ENCODE results near the gene TMEM235.

Gene TMEM235

DNA sequence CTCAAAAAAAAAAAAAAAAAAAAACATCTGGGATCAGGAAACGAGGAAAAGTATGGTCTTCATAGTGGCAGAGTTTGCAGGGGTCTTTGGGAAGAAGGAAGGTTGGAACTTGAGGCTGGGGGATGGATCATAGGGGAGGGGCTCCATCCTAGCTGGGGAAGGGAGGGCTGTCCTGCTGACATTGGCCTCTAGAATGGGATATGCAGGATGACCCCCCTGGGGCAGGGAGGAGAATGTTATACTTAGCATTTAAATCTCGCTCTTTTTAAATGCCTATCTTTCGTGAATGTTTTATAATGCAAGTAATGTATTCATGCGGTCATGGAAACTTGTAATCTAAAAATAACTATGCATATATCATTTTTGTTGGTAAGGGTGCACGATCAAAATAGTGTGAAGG lies 33.2 kb downstream of the TMEM235 start:
- DNase-seq (ENCODE audit: low spot score) (no peak), ATAC-seq (ENCODE audit: low read depth) (no peak)
- Histone ChIP-seq H3K27me3 (ENCODE audit: insufficient read depth, poor library complexity, severe bottlenecking) (no peaks in the 10 kb centered on the region), H3K27ac (ENCODE audit: poor library complexity, severe bottlenecking) (no peak overlapping the region), H3K4me1 (ENCODE audit: insufficient read depth, poor library complexity, severe bottlenecking) (no peaks in the 10 kb centered on the region), H3K9me3 (ENCODE audit: severe bottlenecking) (no peaks in the 10 kb centered on the region), H3K4me3 (ENCODE audit: severe bottlenecking) (no peak overlapping the region), H3K36me3 (ENCODE audit: low read depth) (no peaks in the 10 kb centered on the region)
- no peak for TF ChIP-seq CTCF (IDR thresholded peaks at IDR 0.05; ENCODE audit: poor library complexity, severe bottlenecking)

DNA sequence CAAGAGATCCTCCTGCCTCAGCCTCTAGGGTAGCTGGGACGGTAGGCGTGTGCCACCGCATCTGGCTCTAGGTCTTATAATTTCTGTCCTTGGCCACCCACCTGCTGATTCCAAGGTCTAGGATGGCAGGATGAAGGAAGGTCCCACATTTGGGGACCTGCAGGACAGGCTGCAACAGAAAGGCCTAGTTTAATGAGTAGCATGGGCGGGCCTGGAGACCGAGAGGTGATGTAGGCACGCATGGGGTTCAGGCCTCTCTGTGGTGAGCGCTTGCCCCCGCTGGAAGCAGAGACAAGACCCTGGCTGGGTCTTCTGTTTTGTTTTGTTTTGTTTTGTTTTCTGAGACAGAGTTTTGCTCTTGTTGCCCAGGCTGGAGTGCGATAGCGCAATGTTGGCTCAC lies 33.7 kb downstream of the TMEM235 start:
- no peak for TF ChIP-seq CTCF (IDR thresholded peaks at IDR 0.05; ENCODE audit: poor library complexity, severe bottlenecking)
- H3K27ac ChIP-seq (ENCODE audit: poor library complexity, severe bottlenecking) = no peak overlapping the region
- no peak for ATAC-seq (ENCODE audit: low read depth)

DNA sequence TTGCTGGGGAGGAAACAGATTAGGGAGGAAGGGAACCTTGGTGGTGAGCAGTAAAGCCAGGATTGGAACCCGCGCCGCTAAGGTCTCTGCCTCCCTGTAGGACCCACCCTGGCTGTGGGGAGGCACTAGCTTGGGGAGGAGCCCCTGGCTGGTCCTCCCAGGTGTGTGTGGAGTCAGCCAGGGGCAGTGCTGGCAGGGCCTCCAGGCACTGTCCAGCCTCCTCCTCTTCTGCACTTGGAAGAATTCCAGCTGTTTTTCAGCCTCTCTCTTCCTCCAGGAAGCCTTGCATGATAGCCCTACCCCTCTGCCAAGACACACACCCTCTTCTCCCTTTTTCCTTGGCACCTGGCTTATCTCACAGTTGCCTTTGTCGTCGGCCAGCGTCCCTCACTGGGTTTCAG lies 34.8 kb downstream of the TMEM235 start:
- no peak for TF ChIP-seq CTCF (IDR thresholded peaks at IDR 0.05; ENCODE audit: poor library complexity, severe bottlenecking)
- Histone ChIP-seq H3K36me3 (ENCODE audit: low read depth) (no peaks in the 10 kb centered on the region), H3K27ac (ENCODE audit: poor library complexity, severe bottlenecking) (no peak overlapping the region), H3K27me3 (ENCODE audit: insufficient read depth, poor library complexity, severe bottlenecking) (no peaks in the 10 kb centered on the region), H3K4me3 (ENCODE audit: severe bottlenecking) (no peak overlapping the region), H3K4me1 (ENCODE audit: insufficient read depth, poor library complexity, severe bottlenecking) (no peaks in the 10 kb centered on the region), H3K9me3 (ENCODE audit: severe bottlenecking) (no peaks in the 10 kb centered on the region)
- ATAC-seq (ENCODE audit: low read depth) (no peak), DNase-seq (ENCODE audit: low spot score) (no peak)

More for the DNA sequence above, 33.7 kb downstream of the TMEM235 start:
- no peaks in the 10 kb centered on the region for H3K4me1 ChIP-seq (ENCODE audit: insufficient read depth, poor library complexity, severe bottlenecking)
- H3K4me3 ChIP-seq (ENCODE audit: severe bottlenecking) = no peak overlapping the region
- H3K9me3 ChIP-seq (ENCODE audit: severe bottlenecking) = no peaks in the 10 kb centered on the region
- no peaks in the 10 kb centered on the region for H3K36me3 ChIP-seq (ENCODE audit: low read depth)
- no peak for DNase-seq (ENCODE audit: low spot score)
- H3K27me3 ChIP-seq (ENCODE audit: insufficient read depth, poor library complexity, severe bottlenecking) = no peaks in the 10 kb centered on the region

- no peak for ATAC-seq (ENCODE audit: low read depth)
- Histone ChIP-seq H3K9me3 (ENCODE audit: severe bottlenecking) (no peaks in the 10 kb centered on the region), H3K27me3 (ENCODE audit: insufficient read depth, poor library complexity, severe bottlenecking) (no peaks in the 10 kb centered on the region), H3K4me1 (ENCODE audit: insufficient read depth, poor library complexity, severe bottlenecking) (no peaks in the 10 kb centered on the region), H3K4me3 (ENCODE audit: severe bottlenecking) (no peak overlapping the region), H3K36me3 (ENCODE audit: low read depth) (no peaks in the 10 kb centered on the region), H3K27ac (ENCODE audit: poor library complexity, severe bottlenecking) (no peak overlapping the region)
- DNase-seq (ENCODE audit: low spot score) = no peak
- TF ChIP-seq CTCF (IDR thresholded peaks at IDR 0.05; ENCODE audit: poor library complexity, severe bottlenecking) = no peak
Observed at GRCh38 chr17:78266771-78267170, 35.3 kb downstream of the TMEM235 start.

- TF ChIP-seq CTCF (IDR thresholded peaks at IDR 0.05; ENCODE audit: poor library complexity, severe bottlenecking) = no peak
Observed at GRCh38 chr17:78267253-78268073, 36.0 kb downstream of the TMEM235 start.

More at GRCh38 chr17:78267253-78268073, 36.0 kb downstream of the TMEM235 start:
- Histone ChIP-seq H3K4me3 (ENCODE audit: severe bottlenecking) (no peak overlapping the region), H3K9me3 (ENCODE audit: severe bottlenecking) (no peaks in the 10 kb centered on the region), H3K36me3 (ENCODE audit: low read depth) (no peaks in the 10 kb centered on the region), H3K27me3 (ENCODE audit: insufficient read depth, poor library complexity, severe bottlenecking) (no peaks in the 10 kb centered on the region), H3K27ac (ENCODE audit: poor library complexity, severe bottlenecking) (no peak overlapping the region), H3K4me1 (ENCODE audit: insufficient read depth, poor library complexity, severe bottlenecking) (no peaks in the 10 kb centered on the region)
- DNase-seq (ENCODE audit: low spot score) (no peak), ATAC-seq (ENCODE audit: low read depth) (no peak)

All from RWPE2 (cell line).